SK-N-SH (cell line): ENCODE data around the gene HOXB9.

Experiments
- JUND ChIP-seq: IDR thresholded peaks from 2 replicates; pipeline ENCODE4 v1.4.0; 2012
- TCF12 ChIP-seq: IDR thresholded peaks from 2 replicates; pipeline ENCODE4 v1.4.0; 2012
- TEAD4 ChIP-seq: IDR thresholded peaks from 2 replicates; pipeline ENCODE4 v1.4.0; 2012; ENCODE audit warnings: mild to moderate bottlenecking, borderline replicate concordance; ENCODE audit not compliant: insufficient read depth
- TF ChIP-seq, protein P1 (sequence below): fragments of 200-600 bp; sonication (generic); IDR thresholded peaks from 2 replicates; pipeline ENCODE4 v1.6.1; 2017; ENCODE audit warnings: antibody characterized with exemption, mild to moderate bottlenecking, moderate library complexity
- TF ChIP-seq, protein P2 (sequence below): fragments of 150-350 bp; IDR thresholded peaks from 2 replicates; pipeline ENCODE4 v1.6.1; 2017; ENCODE audit warnings: antibody characterized with exemption, low read length, low read depth, borderline replicate concordance

DNA sequence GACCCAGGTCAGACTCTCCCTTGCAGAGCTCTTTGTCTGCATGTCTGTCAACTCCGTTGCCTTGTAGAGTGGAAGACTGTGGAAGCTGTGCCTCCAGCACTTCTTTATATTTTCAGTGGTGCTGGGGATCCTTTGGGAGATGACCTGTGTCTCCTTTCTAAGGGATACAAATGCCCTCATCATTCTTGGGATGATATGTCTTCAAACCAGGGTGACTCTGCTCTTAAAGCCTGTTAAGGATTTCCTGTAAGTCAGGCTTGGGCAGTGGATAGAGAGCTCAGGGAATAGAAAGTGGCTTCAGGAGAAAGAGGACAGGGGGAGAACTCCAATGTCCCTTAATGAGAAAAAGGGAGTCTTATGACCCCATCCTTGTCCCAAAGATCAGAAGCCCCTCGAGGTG, 37.6 kb downstream of the HOXB9 start:
- TF ChIP-seq, protein P1, sequence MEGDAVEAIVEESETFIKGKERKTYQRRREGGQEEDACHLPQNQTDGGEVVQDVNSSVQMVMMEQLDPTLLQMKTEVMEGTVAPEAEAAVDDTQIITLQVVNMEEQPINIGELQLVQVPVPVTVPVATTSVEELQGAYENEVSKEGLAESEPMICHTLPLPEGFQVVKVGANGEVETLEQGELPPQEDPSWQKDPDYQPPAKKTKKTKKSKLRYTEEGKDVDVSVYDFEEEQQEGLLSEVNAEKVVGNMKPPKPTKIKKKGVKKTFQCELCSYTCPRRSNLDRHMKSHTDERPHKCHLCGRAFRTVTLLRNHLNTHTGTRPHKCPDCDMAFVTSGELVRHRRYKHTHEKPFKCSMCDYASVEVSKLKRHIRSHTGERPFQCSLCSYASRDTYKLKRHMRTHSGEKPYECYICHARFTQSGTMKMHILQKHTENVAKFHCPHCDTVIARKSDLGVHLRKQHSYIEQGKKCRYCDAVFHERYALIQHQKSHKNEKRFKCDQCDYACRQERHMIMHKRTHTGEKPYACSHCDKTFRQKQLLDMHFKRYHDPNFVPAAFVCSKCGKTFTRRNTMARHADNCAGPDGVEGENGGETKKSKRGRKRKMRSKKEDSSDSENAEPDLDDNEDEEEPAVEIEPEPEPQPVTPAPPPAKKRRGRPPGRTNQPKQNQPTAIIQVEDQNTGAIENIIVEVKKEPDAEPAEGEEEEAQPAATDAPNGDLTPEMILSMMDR, result no peak
- TF ChIP-seq, protein P2, sequence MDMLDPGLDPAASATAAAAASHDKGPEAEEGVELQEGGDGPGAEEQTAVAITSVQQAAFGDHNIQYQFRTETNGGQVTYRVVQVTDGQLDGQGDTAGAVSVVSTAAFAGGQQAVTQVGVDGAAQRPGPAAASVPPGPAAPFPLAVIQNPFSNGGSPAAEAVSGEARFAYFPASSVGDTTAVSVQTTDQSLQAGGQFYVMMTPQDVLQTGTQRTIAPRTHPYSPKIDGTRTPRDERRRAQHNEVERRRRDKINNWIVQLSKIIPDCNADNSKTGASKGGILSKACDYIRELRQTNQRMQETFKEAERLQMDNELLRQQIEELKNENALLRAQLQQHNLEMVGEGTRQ, result no peak
- TF ChIP-seq TEAD4, result no peak
- TF ChIP-seq JUND, result no peak
- TF ChIP-seq TCF12, result no peak
